T47D (cell line): Measurements from ENCODE around the gene NEDD4.
A peak's percentile ranks its signal among the peaks of the same experiment; 100 is the strongest.
"Not testable (repeated sequence)": the region's sequence is repeated elsewhere in the genome, so short reads cannot be mapped to it uniquely, and the experiment has no call there.

ENCODE experiments used
- DNase-seq, 2 experiments: peaks; one replicate each; pipeline versions ENCODE4 v3.0.0 to v3.0.0-alpha.2; 2011 to 2012; ENCODE audit warnings: low read depth in 1 of 2, low spot score in 1 of 2
- JUND ChIP-seq: IDR thresholded peaks from 2 replicates; pipeline ENCODE4 v1.6.1; 2012; ENCODE audit warnings: low read depth
- in situ Hi-C: cut with HindIII; loops from 2 replicates; pipeline ENCODE4 v1.10.0; 2016; ENCODE audit warnings: low sequenced_read_pairs, low pct_unique_long_range_greater_than_20kb

Gene NEDD4

DNA sequence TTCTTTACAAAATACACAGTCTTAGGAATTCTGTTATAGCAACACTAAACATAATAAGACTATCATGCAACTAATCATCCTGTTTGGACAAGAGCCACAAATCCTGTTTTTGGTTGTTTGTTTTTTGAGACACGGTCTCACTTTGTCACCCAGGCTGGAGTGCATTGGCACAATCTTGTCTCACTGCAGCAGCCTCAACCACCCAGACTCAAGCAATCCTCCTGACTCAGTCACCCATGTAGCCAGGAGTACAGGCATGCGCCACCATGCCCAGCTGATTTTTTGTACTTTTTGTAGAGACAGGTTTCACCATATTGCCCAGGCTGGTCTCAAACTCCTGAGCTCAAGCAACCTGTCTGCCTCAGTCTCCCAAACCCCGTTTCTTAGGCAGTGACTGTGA is 28.3 kb downstream of the NEDD4 start:
- in situ Hi-C loops, result no loop called here
- no peak for TF ChIP-seq JUND
- DNase-seq, result peak in 1 of 2 experiments; percentile 39

GRCh38 chr15:55960946-55961345 is 32.5 kb downstream of the NEDD4 start:
- in situ Hi-C loops, result no loop called here
- no peak for DNase-seq
- no peak for TF ChIP-seq JUND

DNA sequence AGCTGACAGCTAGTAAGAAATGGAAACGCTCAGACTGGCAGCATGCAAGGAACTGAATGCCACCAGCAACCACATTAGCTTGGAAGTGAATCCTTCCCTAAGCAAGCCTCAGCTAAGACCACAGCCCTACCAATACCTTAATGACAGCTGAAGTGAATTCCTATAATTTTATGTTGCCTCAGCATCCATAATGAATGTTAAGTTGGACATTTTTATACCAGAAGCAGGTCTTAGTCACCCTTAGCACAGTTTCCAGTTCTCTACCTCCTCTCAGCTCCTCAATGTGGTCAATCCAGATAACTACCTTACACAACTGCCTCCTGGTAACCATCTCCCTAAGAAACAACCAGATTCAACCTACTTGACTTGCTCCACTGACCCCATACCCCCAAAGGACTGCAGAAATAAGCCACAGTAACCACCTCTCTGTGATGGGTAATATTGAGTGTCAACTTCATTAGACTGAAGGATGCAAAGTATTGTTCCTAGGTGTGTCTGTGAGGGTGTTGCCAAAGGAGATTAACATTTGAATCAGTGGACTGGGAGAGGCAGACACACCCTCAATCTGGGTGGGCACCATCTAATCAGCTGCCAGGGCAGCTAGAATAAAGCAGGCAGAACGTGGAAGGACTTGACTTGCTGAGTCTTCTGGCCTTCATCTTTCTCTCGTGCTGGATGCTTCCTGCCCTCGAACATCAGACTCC is 33.5 kb downstream of the NEDD4 start:
- DNase-seq, result no peak
- in situ Hi-C loops, result no loop called here
- TF ChIP-seq JUND, result no peak

- no peak for DNase-seq
- TF ChIP-seq JUND, result no peak
- in situ Hi-C loops, result no loop called here
Observed at GRCh38 chr15:55958349-55958748, 35.1 kb downstream of the NEDD4 start.

- no peak for TF ChIP-seq JUND
- DNase-seq, result no peak
- in situ Hi-C loops, result no loop called here
Observed at GRCh38 chr15:55954862-55955605, 38.4 kb downstream of the NEDD4 start.

- in situ Hi-C loops, DNase-seq: not testable (repeated sequence)
Observed at GRCh38 chr15:55952501-55953274, 40.7 kb downstream of the NEDD4 start.

DNA sequence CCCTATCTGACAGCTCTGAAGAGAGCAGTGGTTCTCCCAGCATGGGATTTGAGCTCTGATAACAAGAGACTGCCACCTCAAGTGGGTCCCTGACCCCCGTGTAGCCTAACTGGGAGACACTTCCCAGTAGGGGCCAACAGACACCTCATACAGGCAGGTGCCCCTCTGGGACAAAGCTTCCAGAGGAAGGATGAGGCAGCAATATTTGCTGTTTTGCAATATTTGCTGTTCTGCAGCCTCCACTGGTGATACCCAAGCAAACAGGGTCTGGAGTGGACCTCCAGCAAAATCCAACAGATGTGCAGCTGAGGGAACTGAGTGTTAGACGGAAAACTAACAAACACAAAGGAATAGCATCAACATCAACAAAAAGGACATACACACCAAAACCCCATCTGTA is 48.8 kb downstream of the NEDD4 start:
- in situ Hi-C loops, DNase-seq: not testable (repeated sequence)

GRCh38 chr15:55942332-55942731 is 51.1 kb downstream of the NEDD4 start:
- no peak for DNase-seq
- in situ Hi-C loops, result no loop called here
- TF ChIP-seq JUND, result no peak

DNA sequence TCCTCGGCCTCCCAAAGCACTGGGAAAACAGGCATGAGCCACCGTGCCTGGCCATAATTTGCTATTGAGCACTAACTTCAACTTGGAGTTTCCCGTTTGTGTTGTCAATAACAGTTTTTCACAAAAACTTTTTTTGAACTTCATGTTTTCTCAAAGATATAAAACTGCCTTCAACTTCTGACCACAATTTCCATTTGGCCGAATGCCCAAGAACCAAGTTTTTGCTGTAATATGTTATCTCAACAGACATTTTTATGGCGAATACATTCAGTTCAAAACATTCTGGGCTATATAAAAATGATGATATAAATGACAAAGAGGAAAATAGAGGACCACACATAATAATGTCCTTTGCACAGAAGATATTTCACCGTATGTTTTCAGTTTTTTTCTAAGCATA is 56.4 kb downstream of the NEDD4 start:
- DNase-seq, result no peak
- in situ Hi-C loops, result no loop called here
- TF ChIP-seq JUND, result no peak

- no peak for TF ChIP-seq JUND
- in situ Hi-C loops, result no loop called here
- DNase-seq, result no peak
Observed at GRCh38 chr15:55928955-55929354, 64.5 kb downstream of the NEDD4 start.

DNA sequence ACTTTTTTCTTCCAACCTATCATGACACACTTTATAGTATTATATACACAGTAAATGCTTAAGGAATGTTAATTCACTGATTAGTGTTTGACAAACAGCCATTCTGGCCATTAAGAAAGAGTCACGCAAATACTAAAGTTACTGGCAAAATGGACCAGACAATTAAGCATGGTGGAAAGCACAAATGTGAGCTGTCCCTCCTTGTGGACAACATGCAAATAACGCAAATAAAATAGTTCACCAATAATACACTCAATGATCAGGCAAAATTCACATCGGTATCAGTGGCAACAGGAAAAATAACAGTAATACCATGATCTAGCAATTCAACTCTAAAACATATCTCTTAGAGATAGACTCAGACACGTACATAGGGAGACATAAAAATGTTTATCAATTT is 71.7 kb downstream of the NEDD4 start:
- DNase-seq, result no peak
- TF ChIP-seq JUND, result no peak
- in situ Hi-C loops, result no loop called here

DNA sequence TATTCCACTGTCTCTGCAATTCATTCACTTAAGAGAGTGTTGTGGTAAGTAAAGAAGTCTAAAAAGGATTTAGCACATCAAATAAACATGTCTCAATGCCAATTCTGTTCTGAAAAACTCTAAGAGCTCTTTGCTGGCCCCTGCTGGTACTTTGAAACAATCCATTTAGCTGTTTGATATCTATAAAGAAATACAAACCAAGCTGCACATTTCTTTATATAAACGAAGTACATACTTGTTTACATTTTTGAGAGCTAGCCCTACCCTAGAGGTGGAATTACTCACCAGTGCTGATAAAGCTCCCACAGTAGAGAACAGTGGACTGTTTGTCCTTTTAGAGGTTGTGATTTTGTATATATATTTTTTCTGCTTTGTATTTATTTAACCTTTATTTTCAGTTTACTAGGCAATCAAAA is 75.5 kb downstream of the NEDD4 start:
- no peak for TF ChIP-seq JUND
- DNase-seq, result peak in 1 of 2 experiments; percentile 61
- in situ Hi-C loops, result no loop called here

GRCh38 chr15:55916666-55917409 is 76.6 kb downstream of the NEDD4 start:
- in situ Hi-C loops, result no loop called here
- DNase-seq, result no peak
- TF ChIP-seq JUND, result no peak
